ENCODE measurements around the gene TMEM151B. TPM values are rescaled to one million over a fixed set of nuclear protein-coding genes. Genes with fewer than 3 reads are reported as not detected.

TMEM151B gene
- total and polyA plus RNA-seq, 9 of the 15 experiments (the other 6 are each of a cell fraction or from before 2014, with no cell fraction given): not detected

DNA sequence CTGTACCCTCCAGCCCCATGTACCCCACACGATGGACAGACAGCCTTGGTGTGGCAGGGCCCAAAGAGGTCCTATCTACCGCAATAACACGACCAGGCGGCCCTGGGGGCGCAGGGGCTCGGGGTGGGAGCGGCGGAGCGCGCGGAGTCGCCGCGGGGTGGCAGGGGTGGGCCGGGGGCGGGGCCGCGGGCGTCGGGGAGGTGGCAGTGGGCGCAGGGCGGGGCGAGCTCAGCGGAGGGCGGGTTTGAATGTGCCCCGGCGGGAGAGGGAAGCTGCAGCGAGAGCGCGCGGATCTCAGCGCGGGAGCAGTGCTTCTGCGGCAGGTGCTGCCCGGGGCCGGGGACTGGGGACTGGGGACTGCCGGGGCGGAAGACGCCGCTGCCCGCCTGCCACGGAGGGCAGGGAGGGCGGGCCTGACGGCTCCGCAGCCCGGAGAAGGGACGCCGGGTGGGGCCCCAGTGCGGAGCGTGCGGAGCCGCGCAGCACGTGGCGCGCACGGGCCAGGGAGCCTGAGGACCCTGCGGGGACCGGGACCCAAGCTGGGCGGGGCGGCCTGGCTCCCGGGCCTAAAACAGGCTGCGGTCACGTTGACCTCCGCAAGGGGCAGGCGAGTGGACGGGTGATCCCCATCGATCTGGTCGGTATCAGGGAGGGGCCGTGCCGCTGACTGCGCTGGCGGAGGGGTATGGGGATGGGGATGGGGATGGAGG, 46.8 kb upstream of the TMEM151B start, which contains the start of gene SLC29A1 (continued):
- no peak for TF ChIP-seq ZNF277 (CRISPR knock-in tag; IDR thresholded peaks at IDR 0.05; ENCODE audit: borderline replicate concordance)
- TF ChIP-seq, protein P1, sequence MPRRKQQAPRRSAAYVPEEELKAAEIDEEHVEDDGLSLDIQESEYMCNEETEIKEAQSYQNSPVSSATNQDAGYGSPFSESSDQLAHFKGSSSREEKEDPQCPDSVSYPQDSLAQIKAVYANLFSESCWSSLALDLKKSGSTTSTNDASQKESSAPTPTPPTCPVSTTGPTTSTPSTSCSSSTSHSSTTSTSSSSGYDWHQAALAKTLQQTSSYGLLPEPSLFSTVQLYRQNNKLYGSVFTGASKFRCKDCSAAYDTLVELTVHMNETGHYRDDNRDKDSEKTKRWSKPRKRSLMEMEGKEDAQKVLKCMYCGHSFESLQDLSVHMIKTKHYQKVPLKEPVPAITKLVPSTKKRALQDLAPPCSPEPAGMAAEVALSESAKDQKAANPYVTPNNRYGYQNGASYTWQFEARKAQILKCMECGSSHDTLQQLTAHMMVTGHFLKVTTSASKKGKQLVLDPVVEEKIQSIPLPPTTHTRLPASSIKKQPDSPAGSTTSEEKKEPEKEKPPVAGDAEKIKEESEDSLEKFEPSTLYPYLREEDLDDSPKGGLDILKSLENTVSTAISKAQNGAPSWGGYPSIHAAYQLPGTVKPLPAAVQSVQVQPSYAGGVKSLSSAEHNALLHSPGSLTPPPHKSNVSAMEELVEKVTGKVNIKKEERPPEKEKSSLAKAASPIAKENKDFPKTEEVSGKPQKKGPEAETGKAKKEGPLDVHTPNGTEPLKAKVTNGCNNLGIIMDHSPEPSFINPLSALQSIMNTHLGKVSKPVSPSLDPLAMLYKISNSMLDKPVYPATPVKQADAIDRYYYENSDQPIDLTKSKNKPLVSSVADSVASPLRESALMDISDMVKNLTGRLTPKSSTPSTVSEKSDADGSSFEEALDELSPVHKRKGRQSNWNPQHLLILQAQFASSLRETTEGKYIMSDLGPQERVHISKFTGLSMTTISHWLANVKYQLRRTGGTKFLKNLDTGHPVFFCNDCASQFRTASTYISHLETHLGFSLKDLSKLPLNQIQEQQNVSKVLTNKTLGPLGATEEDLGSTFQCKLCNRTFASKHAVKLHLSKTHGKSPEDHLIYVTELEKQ (CRISPR knock-in tag; IDR thresholded peaks at IDR 0.05): no peak
- no peak for TF ChIP-seq SETDB1 (IDR thresholded peaks at IDR 0.05; ENCODE audit: low read length)
- TF ChIP-seq ATF2 (CRISPR knock-in tag; IDR thresholded peaks at IDR 0.05): 0 out of 2 replicates have a peak, but pooled peaks have one; percentile 55
- peak; percentile 76 for TF ChIP-seq HNRNPLL (IDR thresholded peaks at IDR 0.05; ENCODE audit: low read depth, low read length, poor library complexity, severe bottlenecking)
- TF ChIP-seq ZNF707 (CRISPR knock-in tag; conservative IDR thresholded peaks at IDR 0.05): no peak
- TF ChIP-seq ZNF644 (tag; IDR thresholded peaks at IDR 0.05; ENCODE audit: low read depth): no peak
- peak; percentile 46 for TF ChIP-seq TAF1 (IDR thresholded peaks at IDR 0.05; ENCODE audit: control insufficient read depth, extremely low read depth, insufficient read depth, low read length, severe bottlenecking)
- no peak for TF ChIP-seq SMARCE1 (IDR thresholded peaks at IDR 0.05)
- TF ChIP-seq, protein P2, sequence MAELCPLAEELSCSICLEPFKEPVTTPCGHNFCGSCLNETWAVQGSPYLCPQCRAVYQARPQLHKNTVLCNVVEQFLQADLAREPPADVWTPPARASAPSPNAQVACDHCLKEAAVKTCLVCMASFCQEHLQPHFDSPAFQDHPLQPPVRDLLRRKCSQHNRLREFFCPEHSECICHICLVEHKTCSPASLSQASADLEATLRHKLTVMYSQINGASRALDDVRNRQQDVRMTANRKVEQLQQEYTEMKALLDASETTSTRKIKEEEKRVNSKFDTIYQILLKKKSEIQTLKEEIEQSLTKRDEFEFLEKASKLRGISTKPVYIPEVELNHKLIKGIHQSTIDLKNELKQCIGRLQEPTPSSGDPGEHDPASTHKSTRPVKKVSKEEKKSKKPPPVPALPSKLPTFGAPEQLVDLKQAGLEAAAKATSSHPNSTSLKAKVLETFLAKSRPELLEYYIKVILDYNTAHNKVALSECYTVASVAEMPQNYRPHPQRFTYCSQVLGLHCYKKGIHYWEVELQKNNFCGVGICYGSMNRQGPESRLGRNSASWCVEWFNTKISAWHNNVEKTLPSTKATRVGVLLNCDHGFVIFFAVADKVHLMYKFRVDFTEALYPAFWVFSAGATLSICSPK (IDR thresholded peaks at IDR 0.05; ENCODE audit: borderline replicate concordance): no peak
- no peak for TF ChIP-seq PYGO2 (tag; IDR thresholded peaks at IDR 0.05)
- no peak for TF ChIP-seq NCOA2 (IDR thresholded peaks at IDR 0.05; ENCODE audit: partially characterized antibody in 2 of 2)
- TF ChIP-seq MNT (conservative IDR thresholded peaks at IDR 0.05): peak; percentile 86 to 92
- TF ChIP-seq ETV1 (tag; conservative IDR thresholded peaks at IDR 0.05; ENCODE audit: low read depth): no peak
- no peak; the same call in 1 of the 2 replicates for TF ChIP-seq KDM2B (CRISPR knock-in tag; IDR thresholded peaks at IDR 0.05)
- no peak for TF ChIP-seq SAFB (IDR thresholded peaks at IDR 0.05; ENCODE audit: borderline replicate concordance, low read depth, low read length)
- no peak for TF ChIP-seq ZNF584 (CRISPR knock-in tag; IDR thresholded peaks at IDR 0.05; ENCODE audit: low read depth)

Measured in K562 (cell line).